ENCODE results near the gene TYRO3. TPM values are rescaled to one million over a fixed set of nuclear protein-coding genes. Genes with fewer than 3 reads are reported as not detected.

The TYRO3 gene
- total and polyA plus RNA-seq, 11 donors = 2.5 to 15.4 (median 3.7) TPM

GRCh38 chr15:41629883-41630282 is 70.9 kb downstream of the TYRO3 start:
- TF ChIP-seq POLR2A (IDR thresholded peaks at IDR 0.05) = no peak
- no peak for TF ChIP-seq CTCF (IDR thresholded peaks at IDR 0.05)
- no peaks in the 10 kb centered on the region for H3K36me3 ChIP-seq
- no peak overlapping the region for H3K27ac ChIP-seq
- peaks cover 0 to 24% (median 12%) of the 10 kb centered on the region in 12 donors for H3K4me1 ChIP-seq
- DNase-seq (no peak), ATAC-seq (no peak)
- no peak overlapping the region for H3K4me3 ChIP-seq
- no peaks in the 10 kb centered on the region for H3K27me3 ChIP-seq
- WGBS, 4 donors = 67 to 72% (median 69%) methylated on average over 5 of the region's 5 CpGs
- H3K9me3 ChIP-seq = no peaks in the 10 kb centered on the region
- intact Hi-C loops (cut with DNase I) = no loop called here

- no peak overlapping the region for H3K27ac ChIP-seq
- H3K9me3 ChIP-seq = no peaks in the 10 kb centered on the region
- no peaks in the 10 kb centered on the region for H3K27me3 ChIP-seq
- H3K4me3 ChIP-seq = no peak overlapping the region
- TF ChIP-seq POLR2A (IDR thresholded peaks at IDR 0.05) = no peak
- TF ChIP-seq CTCF (IDR thresholded peaks at IDR 0.05) = no peak
- peaks cover 0 to 28% (median 12%) of the 10 kb centered on the region in 12 donors for H3K4me1 ChIP-seq
- intact Hi-C loops (cut with DNase I) = no loop called here
- 67 to 81% (median 70%) methylated on average over 3 of the region's 3 CpGs for WGBS, 4 donors
- DNase-seq (no peak), ATAC-seq (no peak)
- no peaks in the 10 kb centered on the region for H3K36me3 ChIP-seq
These were observed 71.7 kb downstream of the TYRO3 start for GRCh38 chr15:41630616-41631217.

GRCh38 chr15:41631880-41632470 is 73.0 kb downstream of the TYRO3 start:
- intact Hi-C loops (cut with DNase I) = no loop called here
- no peaks in the 10 kb centered on the region for H3K27me3 ChIP-seq
- no peak overlapping the region for H3K4me3 ChIP-seq
- TF ChIP-seq CTCF (IDR thresholded peaks at IDR 0.05) (no peak), POLR2A (IDR thresholded peaks at IDR 0.05) (no peak)
- peak overlapping the region in 2 of 12 donors; percentile 11 to 28 for H3K27ac ChIP-seq
- peaks cover 0 to 28% (median 12%) of the 10 kb centered on the region in 12 donors for H3K4me1 ChIP-seq
- peak in 2 of 4 donors; percentile 18 to 42 for ATAC-seq
- 62 to 75% (median 63%) methylated on average over 3 of the region's 3 CpGs for WGBS, 4 donors
- no peaks in the 10 kb centered on the region for H3K9me3 ChIP-seq
- DNase-seq = no peak
- no peaks in the 10 kb centered on the region for H3K36me3 ChIP-seq

Other genes starting within 250 kb of the TYRO3 start
- gene OIP5, start 226.6 kb upstream of the TYRO3 start, total RNA-seq = 1 to 10 TPM in 2 of 9 donors, under 1 TPM in 5, not detected in 2; 0.22 to 1.3 (median 0.72) TPM
- gene OIP5, start 226.6 kb upstream of the TYRO3 start, polyA plus RNA-seq = under 1 TPM; 0.19 to 0.50 TPM
- 10 to 100 TPM in 1 of 9 donors, 1 to 10 TPM in 5, under 1 TPM in 3; 0.50 to 23.1 (median 1.1) TPM for gene NUSAP1, start 226.3 kb upstream of the TYRO3 start, total RNA-seq
- 1 to 10 TPM in 1 of 2 donors, under 1 TPM in 1; 0.23 to 1.2 TPM for gene NUSAP1, start 226.3 kb upstream of the TYRO3 start, polyA plus RNA-seq
- gene NDUFAF1, start 156.7 kb upstream of the TYRO3 start, total RNA-seq = 10 to 100 TPM; 20.4 to 70.1 (median 41.3) TPM
- 10 to 100 TPM; 54.5 to 58.3 TPM for gene NDUFAF1, start 156.7 kb upstream of the TYRO3 start, polyA plus RNA-seq
- gene RTF1, start 142.1 kb upstream of the TYRO3 start, total RNA-seq = 10 to 100 TPM; 19.1 to 33.3 (median 28.5) TPM
- 10 to 100 TPM; 16.5 to 16.6 TPM for gene RTF1, start 142.1 kb upstream of the TYRO3 start, polyA plus RNA-seq
- 10 to 100 TPM in 1 of 9 donors, 1 to 10 TPM in 6, under 1 TPM in 2; 0.80 to 12.5 (median 1.8) TPM for gene ITPKA, start 65.3 kb upstream of the TYRO3 start, total RNA-seq
- 1 to 10 TPM; 6.0 to 6.7 TPM for gene ITPKA, start 65.3 kb upstream of the TYRO3 start, polyA plus RNA-seq
- 1 to 10 TPM in 1 of 9 donors, under 1 TPM in 8; 0.14 to 1.6 (median 0.37) TPM for gene LTK, start 45.4 kb upstream of the TYRO3 start, total RNA-seq
- under 1 TPM; 0.34 to 0.36 TPM for gene LTK, start 45.4 kb upstream of the TYRO3 start, polyA plus RNA-seq
- gene RPAP1, start 15.0 kb upstream of the TYRO3 start, total RNA-seq = 10 to 100 TPM; 13.7 to 32.5 (median 23.7) TPM
- 10 to 100 TPM; 13.4 to 15.4 TPM for gene RPAP1, start 15.0 kb upstream of the TYRO3 start, polyA plus RNA-seq
- gene MGA, start 101.2 kb downstream of the TYRO3 start, total RNA-seq = 10 to 100 TPM; 23.1 to 58.7 (median 37.2) TPM
- gene MGA, start 101.2 kb downstream of the TYRO3 start, polyA plus RNA-seq = 1 to 10 TPM; 5.3 to 5.5 TPM
- gene MAPKBP1, start 215.3 kb downstream of the TYRO3 start, total RNA-seq = 10 to 100 TPM; 12.0 to 20.5 (median 14.8) TPM
- gene MAPKBP1, start 215.3 kb downstream of the TYRO3 start, polyA plus RNA-seq = 10 to 100 TPM in 1 of 2 donors, 1 to 10 TPM in 1; 6.3 to 17.0 TPM

Data from heart left ventricle (tissue), 16 donors.